Body of pancreas (tissue), 4 donors: ENCODE data around the gene KPNA4.
"Not testable (repeated sequence)": the region's sequence is repeated elsewhere in the genome, so short reads cannot be mapped to it uniquely, and the experiment has no call there.

Experiments used
- POLR2A ChIP-seq, 3 donors: fragments of 450-650 bp; IDR thresholded peaks; one replicate each; pipeline ENCODE4 v1.6.1; 2016; ENCODE audit warnings: antibody characterized with exemption in 3 of 3, mild to moderate bottlenecking in 2 of 3
- TF ChIP-seq, protein P1 (sequence below), 7 experiments: fragments of 450-650 bp in 4 of 7; fragments of 200-600 bp in 3 of 7; sonication (generic) in 3 of 7; IDR thresholded peaks; one replicate each; pipeline ENCODE4 v1.5.1; 2016 to 2019; ENCODE audit warnings: antibody characterized with exemption in 7 of 7

DNA sequence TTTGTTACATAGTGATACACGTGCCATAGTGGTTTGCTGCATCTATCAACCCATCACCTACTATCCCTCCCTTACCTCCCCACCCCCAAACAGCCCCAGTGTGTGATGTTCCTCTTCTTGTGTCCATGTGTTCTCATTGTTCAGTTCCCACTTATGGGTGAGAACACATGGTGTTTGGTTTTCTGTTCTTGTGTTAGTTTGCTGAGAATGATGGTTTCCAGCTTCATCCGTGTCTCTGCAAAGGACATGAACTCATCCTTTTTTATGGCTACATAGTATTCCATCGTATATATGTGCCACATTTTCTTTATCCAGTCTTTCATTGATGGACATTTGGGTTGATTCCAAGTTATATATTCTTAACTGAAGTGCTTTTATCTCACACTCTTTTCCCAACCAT is 38.5 kb upstream of the KPNA4 start:
- TF ChIP-seq, protein P1, sequence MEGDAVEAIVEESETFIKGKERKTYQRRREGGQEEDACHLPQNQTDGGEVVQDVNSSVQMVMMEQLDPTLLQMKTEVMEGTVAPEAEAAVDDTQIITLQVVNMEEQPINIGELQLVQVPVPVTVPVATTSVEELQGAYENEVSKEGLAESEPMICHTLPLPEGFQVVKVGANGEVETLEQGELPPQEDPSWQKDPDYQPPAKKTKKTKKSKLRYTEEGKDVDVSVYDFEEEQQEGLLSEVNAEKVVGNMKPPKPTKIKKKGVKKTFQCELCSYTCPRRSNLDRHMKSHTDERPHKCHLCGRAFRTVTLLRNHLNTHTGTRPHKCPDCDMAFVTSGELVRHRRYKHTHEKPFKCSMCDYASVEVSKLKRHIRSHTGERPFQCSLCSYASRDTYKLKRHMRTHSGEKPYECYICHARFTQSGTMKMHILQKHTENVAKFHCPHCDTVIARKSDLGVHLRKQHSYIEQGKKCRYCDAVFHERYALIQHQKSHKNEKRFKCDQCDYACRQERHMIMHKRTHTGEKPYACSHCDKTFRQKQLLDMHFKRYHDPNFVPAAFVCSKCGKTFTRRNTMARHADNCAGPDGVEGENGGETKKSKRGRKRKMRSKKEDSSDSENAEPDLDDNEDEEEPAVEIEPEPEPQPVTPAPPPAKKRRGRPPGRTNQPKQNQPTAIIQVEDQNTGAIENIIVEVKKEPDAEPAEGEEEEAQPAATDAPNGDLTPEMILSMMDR (IDR thresholded peaks at IDR 0.05): not testable (repeated sequence)
- not testable (repeated sequence) for TF ChIP-seq POLR2A (IDR thresholded peaks at IDR 0.05)
